Effector memory CD4-positive, alpha-beta T cell (primary cell): Measurements from ENCODE around the gene ZNF132.
"Not testable (repeated sequence)": the region's sequence is repeated elsewhere in the genome, so short reads cannot be mapped to it uniquely, and the experiment has no call there.

Experiments
- DNase-seq, 3 donors: peaks; one replicate each; pipeline ENCODE4 v3.0.0-alpha.2; 2020
- H3K27ac ChIP-seq: 2 replicates; pipeline ENCODE4 v1.7.0; 2013; ENCODE audit warnings: mild to moderate bottlenecking, low read length, moderate library complexity; ENCODE audit not compliant: insufficient read depth, poor library complexity, severe bottlenecking
- H3K27me3 ChIP-seq: replicated peaks from 2 replicates; pipeline ENCODE4 v1.7.0; 2013; ENCODE audit warnings: mild to moderate bottlenecking, low read length; ENCODE audit not compliant: insufficient read depth, control insufficient read depth, poor library complexity, severe bottlenecking
- H3K36me3 ChIP-seq: 2 replicates; pipeline ENCODE4 v1.7.0; 2013; ENCODE audit warnings: mild to moderate bottlenecking, low read length, moderate library complexity; ENCODE audit not compliant: control insufficient read depth, insufficient read depth
- H3K4me1 ChIP-seq: 2 replicates; pipeline ENCODE4 v1.7.0; 2013; ENCODE audit warnings: low read length, mild to moderate bottlenecking; ENCODE audit not compliant: control insufficient read depth, insufficient read depth, poor library complexity, severe bottlenecking
- H3K4me3 ChIP-seq: 2 replicates; pipeline ENCODE4 v1.7.0; 2013; ENCODE audit warnings: low read length, low read depth, mild to moderate bottlenecking; ENCODE audit not compliant: insufficient read depth, poor library complexity, severe bottlenecking
- H3K9me3 ChIP-seq: 2 replicates; pipeline ENCODE4 v1.7.0; 2013; ENCODE audit warnings: mild to moderate bottlenecking, low read length, moderate library complexity; ENCODE audit not compliant: control insufficient read depth

ZNF132 gene

DNA sequence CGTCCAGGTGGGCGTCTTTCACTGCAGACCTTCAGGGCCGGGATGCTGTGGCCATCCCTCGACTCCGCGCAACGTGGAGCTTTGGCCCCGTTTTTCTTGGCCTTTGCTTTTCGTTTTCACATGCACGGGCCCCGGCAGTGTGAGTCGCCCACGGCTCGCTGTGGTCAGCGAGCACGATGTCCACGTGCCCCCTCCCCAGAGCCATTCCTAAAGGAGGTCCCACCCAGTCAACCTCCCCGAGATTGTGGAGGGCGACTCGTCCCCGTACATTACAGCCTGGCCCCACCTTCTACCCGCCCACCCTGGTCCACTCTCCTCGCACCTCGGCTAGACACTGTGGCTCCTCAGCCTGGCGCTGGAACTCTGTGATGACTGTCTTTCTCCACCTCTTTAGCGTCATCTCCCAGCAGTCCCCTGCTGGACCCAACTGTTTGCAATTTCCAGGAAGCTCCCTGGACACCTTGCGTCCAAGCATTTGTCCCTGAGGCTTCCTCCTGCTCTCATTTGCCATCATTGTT is 36.6 kb upstream of the ZNF132 start:
- H3K27me3 ChIP-seq, result no peaks in the 10 kb centered on the region
- H3K4me3 ChIP-seq, result peak overlapping the region; percentile 64
- no peaks in the 10 kb centered on the region for H3K9me3 ChIP-seq
- no peaks in the 10 kb centered on the region for H3K36me3 ChIP-seq
- DNase-seq, result no peak
- peak overlapping the region; percentile 94 for H3K27ac ChIP-seq
- peaks cover 14% of the 10 kb centered on the region for H3K4me1 ChIP-seq

- Histone ChIP-seq H3K9me3 (no peaks in the 10 kb centered on the region), H3K36me3 (peaks cover under 1% of the 10 kb centered on the region), H3K27me3 (no peaks in the 10 kb centered on the region), H3K27ac (peak within 1 kb of the TSS; percentile 94), H3K4me3 (peak within 1 kb of the TSS; percentile 64), H3K4me1 (peaks cover 14% of the 10 kb centered on the region)
- DNase-seq, result peak; percentile 89 to 95 (median 94)
Observed at GRCh38 chr19:58475714-58476497, 36.0 kb upstream of the ZNF132 start, which contains the start of gene ZNF446. Gene ZNF446 (plus strand): TSS chr19:58476352. CDS start chr19:58477219, 867 bp downstream.

DNA sequence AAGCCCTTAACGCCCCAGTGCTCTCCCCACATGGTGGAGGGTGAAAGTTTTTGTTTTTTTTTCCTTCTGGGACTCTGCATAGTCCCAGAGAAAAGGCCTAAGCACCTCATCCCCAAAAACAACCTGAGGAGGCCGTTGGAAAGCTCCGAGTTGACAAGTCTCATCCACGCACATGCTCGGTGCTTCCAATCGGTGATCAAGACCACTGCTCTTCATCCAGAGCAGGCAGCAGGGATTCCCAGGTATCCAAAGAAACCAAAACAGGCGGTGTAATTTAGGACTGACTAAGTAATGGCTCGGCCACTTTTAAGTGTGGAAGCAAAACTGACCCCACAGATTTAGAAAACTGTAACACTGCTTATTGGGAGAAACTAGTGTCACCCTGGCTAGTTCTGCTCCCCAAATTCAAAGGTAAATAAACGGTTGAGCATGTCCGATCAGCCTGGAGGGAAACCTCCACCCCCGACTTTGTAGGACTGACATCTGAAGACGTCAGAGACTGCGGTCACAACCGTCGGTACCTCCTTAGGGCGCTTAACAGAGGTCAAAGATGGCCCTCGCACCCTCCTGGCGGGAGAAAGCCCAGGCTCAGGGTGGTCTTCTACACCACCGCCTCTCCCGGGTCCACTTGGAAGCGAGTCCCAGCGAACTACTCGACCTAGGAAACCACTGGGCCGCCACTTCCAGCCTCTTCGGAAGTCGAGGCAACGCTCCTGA is 35.2 kb upstream of the ZNF132 start:
- peaks cover 14% of the 10 kb centered on the region for H3K4me1 ChIP-seq
- DNase-seq, result no peak
- peak overlapping the region; percentile 64 for H3K4me3 ChIP-seq
- H3K9me3 ChIP-seq, result no peaks in the 10 kb centered on the region
- no peaks in the 10 kb centered on the region for H3K27me3 ChIP-seq
- H3K27ac ChIP-seq, result peak overlapping the region; percentile 94
- H3K36me3 ChIP-seq, result peaks cover 3% of the 10 kb centered on the region

DNA sequence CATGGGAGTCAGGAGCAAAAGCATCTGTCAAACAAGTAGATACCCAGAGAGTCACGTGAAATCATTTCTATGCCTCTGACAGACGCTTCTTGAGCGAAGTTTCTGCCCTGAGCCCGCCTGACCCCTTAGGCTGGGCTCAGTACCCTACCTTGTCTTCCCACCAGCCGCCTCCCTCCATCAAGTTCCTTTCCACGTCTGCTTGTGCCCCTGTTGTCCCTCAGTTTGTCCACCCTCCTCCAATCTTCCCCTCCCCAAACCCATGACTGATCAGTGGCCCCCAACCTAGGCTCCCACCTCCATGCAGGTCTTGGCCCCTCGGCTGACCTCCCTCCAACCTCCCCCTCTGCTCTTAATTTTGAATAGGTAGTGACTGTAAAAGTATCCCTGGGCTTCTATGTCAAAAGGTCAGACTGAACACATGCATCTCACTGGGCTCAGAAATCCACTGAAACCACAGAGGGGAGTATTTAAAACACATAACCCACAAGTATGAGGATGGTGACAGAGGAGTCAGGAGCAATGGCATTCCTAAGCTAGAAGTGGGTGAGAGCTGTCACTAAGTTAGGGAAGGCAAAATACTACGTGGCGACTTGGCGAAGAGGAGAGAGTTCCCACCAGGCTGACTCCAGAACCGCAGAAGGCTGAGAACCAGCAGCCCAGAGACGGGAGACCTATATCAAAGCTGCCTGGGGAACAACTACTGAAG is 34.5 kb upstream of the ZNF132 start:
- Histone ChIP-seq H3K27ac (peak overlapping the region; percentile 94), H3K36me3 (peaks cover 5% of the 10 kb centered on the region), H3K4me3 (no peak overlapping the region), H3K9me3 (no peaks in the 10 kb centered on the region), H3K27me3 (no peaks in the 10 kb centered on the region), H3K4me1 (peaks cover 14% of the 10 kb centered on the region)
- DNase-seq, result no peak

GRCh38 chr19:58473775-58474174 is 33.8 kb upstream of the ZNF132 start:
- peaks cover 8% of the 10 kb centered on the region for H3K36me3 ChIP-seq
- H3K27me3 ChIP-seq, result no peaks in the 10 kb centered on the region
- DNase-seq, result no peak
- H3K4me3 ChIP-seq, result no peak overlapping the region
- H3K27ac ChIP-seq, result no peak overlapping the region
- peaks cover 14% of the 10 kb centered on the region for H3K4me1 ChIP-seq
- no peaks in the 10 kb centered on the region for H3K9me3 ChIP-seq

DNA sequence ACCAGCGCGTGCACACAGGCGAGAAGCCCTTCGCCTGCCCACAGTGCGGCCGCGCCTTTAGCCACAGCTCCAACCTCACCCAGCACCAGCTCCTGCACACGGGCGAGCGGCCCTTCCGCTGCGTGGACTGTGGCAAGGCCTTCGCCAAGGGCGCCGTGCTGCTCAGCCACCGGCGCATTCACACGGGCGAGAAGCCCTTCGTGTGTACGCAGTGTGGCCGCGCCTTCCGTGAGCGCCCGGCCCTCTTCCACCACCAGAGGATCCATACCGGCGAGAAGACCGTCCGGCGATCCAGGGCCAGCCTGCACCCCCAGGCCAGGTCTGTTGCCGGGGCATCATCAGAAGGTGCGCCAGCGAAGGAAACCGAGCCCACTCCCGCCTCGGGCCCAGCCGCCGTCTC is 31.8 kb upstream of the ZNF132 start:
- Histone ChIP-seq H3K36me3 (peaks cover 8% of the 10 kb centered on the region), H3K27ac (no peak overlapping the region), H3K4me1 (peaks cover 22% of the 10 kb centered on the region), H3K9me3 (no peaks in the 10 kb centered on the region), H3K27me3 (no peaks in the 10 kb centered on the region), H3K4me3 (no peak overlapping the region)
- no peak for DNase-seq

DNA sequence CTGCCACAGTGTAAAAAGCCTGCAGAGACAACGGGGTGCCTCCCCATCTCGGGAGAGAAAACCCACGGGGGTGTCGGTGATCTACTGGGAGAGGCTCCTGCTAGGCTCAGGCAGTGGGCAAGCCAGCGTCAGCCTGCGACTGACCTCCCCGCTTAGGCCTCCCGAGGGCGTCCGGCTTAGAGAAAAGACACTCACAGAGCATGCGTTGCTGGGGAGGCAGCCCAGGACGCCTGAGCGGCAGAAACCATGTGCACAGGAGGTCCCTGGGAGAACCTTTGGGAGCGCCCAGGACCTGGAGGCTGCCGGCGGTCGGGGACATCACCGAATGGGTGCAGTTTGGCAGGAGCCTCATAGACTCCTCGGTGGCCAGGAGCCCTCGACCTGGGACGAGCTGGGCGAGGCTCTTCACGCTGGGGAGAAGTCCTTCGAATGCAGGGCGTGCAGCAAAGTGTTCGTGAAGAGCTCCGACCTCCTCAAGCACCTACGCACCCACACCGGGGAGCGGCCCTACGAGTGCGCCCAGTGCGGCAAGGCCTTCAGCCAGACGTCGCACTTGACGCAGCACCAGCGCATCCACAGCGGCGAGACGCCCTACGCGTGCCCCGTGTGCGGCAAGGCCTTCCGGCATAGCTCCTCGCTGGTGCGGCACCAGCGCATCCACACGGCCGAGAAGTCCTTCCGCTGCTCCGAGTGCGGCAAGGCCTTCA is 31.0 kb upstream of the ZNF132 start:
- H3K27ac ChIP-seq, H3K27me3 ChIP-seq, H3K4me3 ChIP-seq, H3K9me3 ChIP-seq, H3K36me3 ChIP-seq, DNase-seq: not testable (repeated sequence)
- H3K4me1 ChIP-seq, result peaks cover 21% of the 10 kb centered on the region

DNA sequence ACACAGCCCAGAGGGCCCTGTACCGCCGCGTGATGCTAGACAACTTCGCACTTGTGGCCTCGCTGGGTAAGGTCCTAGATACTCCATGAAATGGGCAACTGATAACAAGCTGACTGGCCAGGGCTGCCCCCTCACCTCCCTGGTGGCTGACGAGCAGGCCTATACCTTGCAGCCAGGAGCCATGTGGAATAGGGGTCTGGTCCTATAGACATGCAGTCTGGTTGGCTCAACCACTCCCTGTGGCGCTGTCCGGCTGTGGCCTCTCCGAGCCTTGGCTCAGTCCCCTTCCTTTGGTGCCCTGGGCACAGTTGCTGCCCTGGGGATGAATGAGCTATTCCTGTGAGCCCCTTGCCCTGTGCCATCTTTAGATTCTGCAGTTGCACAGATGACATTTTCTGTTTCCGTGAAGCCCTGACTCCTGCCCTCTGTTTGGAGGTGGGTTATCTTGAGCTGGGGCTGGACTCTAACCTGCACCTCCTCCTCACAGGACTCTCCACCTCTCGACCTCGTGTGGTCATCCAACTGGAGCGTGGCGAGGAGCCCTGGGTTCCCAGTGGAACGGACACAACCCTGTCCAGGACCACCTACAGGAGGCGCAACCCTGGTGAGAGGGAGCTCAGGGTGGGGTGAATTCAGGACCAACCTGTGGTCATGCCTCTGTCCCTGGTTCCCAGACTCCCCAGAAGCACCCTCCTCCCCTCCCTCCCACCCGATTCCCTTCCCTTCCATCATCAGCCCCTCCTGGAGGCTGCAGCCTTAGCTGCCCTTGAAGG is 29.5 kb upstream of the ZNF132 start:
- Histone ChIP-seq H3K27me3 (no peaks in the 10 kb centered on the region), H3K4me3 (no peak overlapping the region), H3K36me3 (peaks cover 8% of the 10 kb centered on the region), H3K4me1 (peaks cover 15% of the 10 kb centered on the region), H3K27ac (no peak overlapping the region), H3K9me3 (no peaks in the 10 kb centered on the region)
- DNase-seq, result no peak
